Loucy (cell line): ENCODE data around the gene PRKAR1A.
A peak's percentile ranks its signal among the peaks of the same experiment; 100 is the strongest.

ENCODE experiments used
- H2AFZ ChIP-seq: fragments of 200-600 bp; sonication (generic); 2 replicates; pipeline ENCODE4 v1.6.0; 2016; ENCODE audit warnings: antibody characterized with exemption, mild to moderate bottlenecking, low read length, moderate library complexity
- H3F3A ChIP-seq: fragments of 200-600 bp; 2 replicates; pipeline ENCODE4 v1.6.0; 2016; ENCODE audit warnings: antibody characterized with exemption, low read depth, mild to moderate bottlenecking
- H3K27me3 ChIP-seq: fragments of 200-600 bp; sonication (generic); 2 replicates; pipeline ENCODE4 v1.6.1; 2014; ENCODE audit warnings: low read length, mild to moderate bottlenecking; ENCODE audit not compliant: insufficient read depth, poor library complexity, severe bottlenecking
- H3K36me3 ChIP-seq: fragments of 200-600 bp; sonication (generic); 2 replicates; pipeline ENCODE4 v1.6.1; 2016; ENCODE audit warnings: low read length; ENCODE audit not compliant: insufficient read depth
- H3K4me1 ChIP-seq: fragments of 200-600 bp; sonication (generic); 2 replicates; pipeline ENCODE4 v1.5.1; 2014; ENCODE audit warnings: low read length, mild to moderate bottlenecking; ENCODE audit not compliant: insufficient read depth, poor library complexity, severe bottlenecking
- H3K4me2 ChIP-seq: fragments of 200-600 bp; sonication (generic); 2 replicates; pipeline ENCODE4 v1.6.0; 2014; ENCODE audit warnings: antibody characterized with exemption, low read length, low read depth, mild to moderate bottlenecking; ENCODE audit not compliant: poor library complexity, severe bottlenecking
- H3K4me3 ChIP-seq: fragments of 200-600 bp; sonication (generic); 2 replicates; pipeline ENCODE4 v1.5.1; 2014; ENCODE audit warnings: low read length, mild to moderate bottlenecking, mixed read lengths; ENCODE audit not compliant: poor library complexity, severe bottlenecking
- H3K79me2 ChIP-seq: fragments of 200-600 bp; sonication (generic); 2 replicates; pipeline ENCODE4 v1.6.1; 2014; ENCODE audit warnings: low read length; ENCODE audit not compliant: insufficient read depth
- H3K9ac ChIP-seq: fragments of 200-600 bp; sonication (generic); 2 replicates; pipeline ENCODE4 v1.6.0; 2014; ENCODE audit warnings: mild to moderate bottlenecking, low read depth, low read length, moderate library complexity; ENCODE audit not compliant: poor library complexity, severe bottlenecking
- H3K9me2 ChIP-seq: fragments of 200-600 bp; sonication (generic); replicated peaks from 2 replicates; pipeline ENCODE4 v1.6.1; 2016; ENCODE audit warnings: low read depth, low read length, mixed read lengths
- H3K9me3 ChIP-seq: fragments of 200-600 bp; sonication (generic); 2 replicates; pipeline ENCODE4 v1.6.1; 2014; ENCODE audit warnings: mild to moderate bottlenecking, antibody characterized with exemption, low read length, low read depth; ENCODE audit not compliant: insufficient read depth
- H4K20me1 ChIP-seq: fragments of 200-600 bp; sonication (generic); 2 replicates; pipeline ENCODE4 v1.6.0; 2014; ENCODE audit warnings: antibody characterized with exemption, low read length, mild to moderate bottlenecking; ENCODE audit not compliant: insufficient read depth, poor library complexity, severe bottlenecking
- CTCF ChIP-seq: fragments of 200-600 bp; sonication (generic); conservative IDR thresholded peaks from 2 replicates; pipeline ENCODE4 v1.5.1; 2014; ENCODE audit warnings: mild to moderate bottlenecking, antibody characterized with exemption, low read length
- EZH2phosphoT487 ChIP-seq: fragments of 200-600 bp; IDR thresholded peaks from 2 replicates; pipeline ENCODE4 v1.6.1; 2018; ENCODE audit warnings: antibody characterized with exemption, mild to moderate bottlenecking, moderate library complexity, borderline replicate concordance

Gene PRKAR1A

DNA sequence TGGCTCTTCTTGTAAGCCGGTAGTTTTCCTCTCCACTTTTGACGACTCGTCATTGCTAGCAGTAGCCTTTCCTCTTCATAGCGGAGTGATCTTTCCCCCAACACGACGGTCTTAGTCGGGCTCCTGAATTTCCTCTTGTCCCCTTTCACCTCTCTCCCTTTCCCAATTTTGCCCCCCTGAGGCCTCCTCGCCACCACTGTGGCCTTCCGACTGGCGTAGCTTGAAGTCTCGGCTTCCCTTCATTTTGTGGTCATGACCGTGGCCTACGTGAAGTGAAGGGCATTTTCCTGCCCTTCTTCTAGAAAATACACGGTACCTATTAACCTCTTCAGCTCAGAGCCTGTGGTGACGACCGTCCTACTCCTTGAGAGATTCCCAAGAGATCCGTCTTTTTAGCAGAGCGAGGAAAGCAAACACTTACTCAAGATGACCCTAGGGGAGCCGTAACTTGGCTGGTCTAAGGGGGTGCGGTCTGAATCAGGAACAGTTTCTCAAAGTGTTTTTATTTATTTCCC, 787 bp downstream of the PRKAR1A start:
- H3K9ac ChIP-seq: peak overlapping the region; percentile 89
- peak overlapping the region; percentile 85 for H3K4me2 ChIP-seq
- peak overlapping the region; percentile 90 for H3K4me3 ChIP-seq
- peaks cover 47% of the 10 kb centered on the region for H4K20me1 ChIP-seq
- no peak for TF ChIP-seq EZH2phosphoT487
- no peak for TF ChIP-seq CTCF
- peaks cover 52% of the 10 kb centered on the region for H3K4me1 ChIP-seq
- no peaks in the 10 kb centered on the region for H3K9me3 ChIP-seq
- H3F3A ChIP-seq: no peaks in the 10 kb centered on the region
- peaks cover 58% of the 10 kb centered on the region for H3K79me2 ChIP-seq
- peaks cover 27% of the 10 kb centered on the region for H3K36me3 ChIP-seq
- no peaks in the 10 kb centered on the region for H3K9me2 ChIP-seq
- H3K27me3 ChIP-seq: no peaks in the 10 kb centered on the region
- 0 out of 2 replicates have a peak overlapping the region, but pooled peaks have one; percentile 19 for H2AFZ ChIP-seq

DNA sequence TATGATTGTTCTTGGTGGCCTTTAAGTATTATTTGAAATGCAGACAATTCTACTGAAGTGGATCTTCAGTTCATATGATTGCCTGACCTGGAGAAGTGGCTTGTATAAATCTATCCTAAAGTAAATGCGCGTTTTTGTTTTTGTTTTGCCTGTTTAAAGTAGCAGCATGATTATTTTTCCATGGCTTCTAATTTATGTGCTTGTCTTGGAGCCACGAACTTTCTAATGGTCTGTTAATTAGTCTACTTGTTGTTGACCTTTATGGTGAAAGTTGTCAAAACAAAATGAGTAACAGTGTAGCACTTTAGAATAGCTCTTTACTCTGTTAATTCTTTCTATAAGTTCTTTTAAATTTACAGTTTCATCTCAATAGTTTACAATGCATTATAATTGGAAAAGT, 1.7 kb downstream of the PRKAR1A start:
- Histone ChIP-seq H4K20me1 (peaks cover 52% of the 10 kb centered on the region), H3K9me2 (no peaks in the 10 kb centered on the region), H3K9ac (peak overlapping the region; percentile 89), H3K36me3 (peaks cover 36% of the 10 kb centered on the region), H3K9me3 (no peaks in the 10 kb centered on the region; the same call in 1 of the 2 replicates), H3K4me1 (peaks cover 52% of the 10 kb centered on the region), H3K79me2 (peaks cover 67% of the 10 kb centered on the region), H3K27me3 (no peaks in the 10 kb centered on the region), H3K4me3 (peak overlapping the region; percentile 90), H3F3A (no peaks in the 10 kb centered on the region), H3K4me2 (peak overlapping the region; percentile 85), H2AFZ (no peak overlapping the region)
- TF ChIP-seq EZH2phosphoT487: no peak
- no peak for TF ChIP-seq CTCF

DNA sequence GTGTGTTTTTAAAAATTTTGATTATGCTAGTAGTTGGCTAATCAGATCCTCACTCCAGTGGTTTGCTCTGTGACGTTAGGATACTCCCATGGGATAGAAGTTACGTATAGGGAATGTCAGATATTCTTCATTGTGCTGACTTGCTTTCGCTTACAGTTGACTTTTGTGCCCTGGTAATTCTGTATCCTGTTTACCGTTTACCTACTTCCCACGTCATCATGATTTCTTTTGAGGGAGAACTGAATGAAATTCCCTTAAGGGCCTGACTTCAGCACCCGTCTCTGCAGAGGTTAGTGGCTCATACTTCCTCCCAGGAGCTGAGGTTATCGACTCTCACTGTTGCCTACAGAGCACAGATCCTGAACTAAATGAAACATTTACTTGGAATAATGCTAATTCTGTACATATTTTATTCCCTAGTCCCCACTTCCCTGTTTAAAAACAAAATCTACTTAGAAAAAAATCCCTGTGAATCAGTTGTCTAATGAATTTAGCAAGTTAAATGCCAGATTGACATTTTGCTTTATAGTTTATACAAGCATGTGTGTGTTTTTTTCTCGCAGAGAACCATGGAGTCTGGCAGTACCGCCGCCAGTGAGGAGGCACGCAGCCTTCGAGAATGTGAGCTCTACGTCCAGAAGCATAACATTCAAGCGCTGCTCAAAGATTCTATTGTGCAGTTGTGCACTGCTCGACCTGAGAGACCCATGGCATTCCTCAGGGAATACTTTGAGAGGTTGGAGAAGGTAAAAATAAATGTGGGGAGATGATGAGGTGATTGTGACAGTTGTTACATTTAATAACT, 2.8 kb downstream of the PRKAR1A start:
- peaks cover 44% of the 10 kb centered on the region for H3K36me3 ChIP-seq
- H3K9ac ChIP-seq: peak overlapping the region; percentile 89

More for the DNA sequence above, 2.8 kb downstream of the PRKAR1A start:
- H4K20me1 ChIP-seq: peaks cover 58% of the 10 kb centered on the region
- no peaks in the 10 kb centered on the region for H3K9me2 ChIP-seq
- peaks cover 77% of the 10 kb centered on the region for H3K79me2 ChIP-seq
- H3K27me3 ChIP-seq: no peaks in the 10 kb centered on the region
- no peaks in the 10 kb centered on the region for H3F3A ChIP-seq
- TF ChIP-seq EZH2phosphoT487: no peak
- no peak for TF ChIP-seq CTCF
- no peak overlapping the region for H2AFZ ChIP-seq
- peak overlapping the region; percentile 85 for H3K4me2 ChIP-seq
- H3K4me1 ChIP-seq: peaks cover 44% of the 10 kb centered on the region
- no peaks in the 10 kb centered on the region; the same call in 1 of the 2 replicates for H3K9me3 ChIP-seq
- peak overlapping the region; percentile 90 for H3K4me3 ChIP-seq
